Retinal pigment epithelial cell (primary cell): Measurements from ENCODE around the gene USP34.
"Not testable (repeated sequence)": the region's sequence is repeated elsewhere in the genome, so short reads cannot be mapped to it uniquely, and the experiment has no call there.

Source experiments
- DNase-seq: peaks from one replicate; pipeline ENCODE4 v3.0.0-alpha.2; 2010; ENCODE audit warnings: low read depth
- H3K4me3 ChIP-seq: 2 replicates; pipeline ENCODE4 v1.5.1; 2011; ENCODE audit warnings: mild to moderate bottlenecking, low read length, control low read depth, moderate library complexity
- TF ChIP-seq, protein P1 (sequence below): conservative IDR thresholded peaks from 2 replicates; pipeline ENCODE4 v1.5.1; 2011; ENCODE audit warnings: low read depth, low read length, control low read depth, inconsistent platforms

Gene USP34

DNA sequence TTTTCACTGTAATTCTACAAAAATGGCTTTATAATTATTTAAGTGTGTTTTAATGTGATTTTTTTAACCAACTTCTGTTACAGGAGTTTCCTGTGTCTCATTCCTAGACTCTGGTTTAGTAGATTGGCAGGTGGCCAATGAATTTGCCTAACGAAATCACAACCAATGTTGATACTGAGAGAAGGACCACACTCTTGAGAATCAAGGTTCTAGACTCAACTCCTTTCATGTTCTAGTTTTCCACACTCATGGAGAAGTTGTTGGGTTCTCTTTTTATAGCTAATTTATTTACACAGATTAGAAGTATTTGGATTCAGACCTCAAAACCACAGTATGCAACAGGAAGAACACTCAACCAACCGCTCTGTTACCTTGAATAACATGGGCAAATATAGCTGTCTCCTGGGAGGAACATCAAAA is 22.6 kb upstream of the USP34 start:
- TF ChIP-seq, protein P1, sequence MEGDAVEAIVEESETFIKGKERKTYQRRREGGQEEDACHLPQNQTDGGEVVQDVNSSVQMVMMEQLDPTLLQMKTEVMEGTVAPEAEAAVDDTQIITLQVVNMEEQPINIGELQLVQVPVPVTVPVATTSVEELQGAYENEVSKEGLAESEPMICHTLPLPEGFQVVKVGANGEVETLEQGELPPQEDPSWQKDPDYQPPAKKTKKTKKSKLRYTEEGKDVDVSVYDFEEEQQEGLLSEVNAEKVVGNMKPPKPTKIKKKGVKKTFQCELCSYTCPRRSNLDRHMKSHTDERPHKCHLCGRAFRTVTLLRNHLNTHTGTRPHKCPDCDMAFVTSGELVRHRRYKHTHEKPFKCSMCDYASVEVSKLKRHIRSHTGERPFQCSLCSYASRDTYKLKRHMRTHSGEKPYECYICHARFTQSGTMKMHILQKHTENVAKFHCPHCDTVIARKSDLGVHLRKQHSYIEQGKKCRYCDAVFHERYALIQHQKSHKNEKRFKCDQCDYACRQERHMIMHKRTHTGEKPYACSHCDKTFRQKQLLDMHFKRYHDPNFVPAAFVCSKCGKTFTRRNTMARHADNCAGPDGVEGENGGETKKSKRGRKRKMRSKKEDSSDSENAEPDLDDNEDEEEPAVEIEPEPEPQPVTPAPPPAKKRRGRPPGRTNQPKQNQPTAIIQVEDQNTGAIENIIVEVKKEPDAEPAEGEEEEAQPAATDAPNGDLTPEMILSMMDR: no peak
- DNase-seq: no peak
- H3K4me3 ChIP-seq: no peak overlapping the region

DNA sequence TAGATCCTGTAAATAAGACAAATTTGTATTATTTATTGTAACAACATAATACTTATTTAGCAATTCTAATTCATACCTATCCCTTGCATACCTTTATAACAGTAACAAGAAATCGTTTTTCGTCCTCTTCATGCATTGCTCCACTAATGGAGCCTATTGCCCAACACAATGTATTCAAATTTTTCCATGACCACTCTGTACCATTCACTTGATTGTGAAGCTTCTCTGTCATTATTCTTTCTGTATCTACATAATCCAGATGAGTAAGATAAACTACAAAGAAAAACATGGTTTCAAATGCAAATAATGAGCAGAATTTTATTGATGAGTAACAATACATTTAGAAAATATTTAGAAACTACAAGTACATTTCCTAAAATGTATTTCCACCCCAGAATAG is 21.6 kb upstream of the USP34 start:
- no peak overlapping the region for H3K4me3 ChIP-seq
- TF ChIP-seq, protein P1: no peak
- DNase-seq: no peak

DNA sequence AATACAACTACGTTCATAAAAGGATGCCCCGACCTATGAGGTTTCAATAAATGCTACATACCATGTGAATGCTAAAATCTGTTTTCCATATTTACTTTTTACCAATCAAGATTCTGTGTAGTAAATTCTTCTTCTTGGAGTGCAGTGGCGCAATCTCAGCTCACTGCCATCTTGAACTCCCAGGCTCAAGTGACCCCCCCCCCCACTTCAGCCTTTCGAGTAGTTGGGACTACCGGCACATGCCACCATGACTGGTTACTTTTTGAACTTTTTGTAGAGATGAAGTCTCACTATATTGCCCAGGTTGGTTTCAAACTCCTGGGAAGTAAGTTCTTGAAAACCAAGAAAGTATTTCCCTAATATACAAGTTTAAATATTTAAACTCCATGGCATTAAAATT is 14.4 kb upstream of the USP34 start:
- TF ChIP-seq, protein P1: no peak
- no peak overlapping the region for H3K4me3 ChIP-seq
- no peak for DNase-seq

DNA sequence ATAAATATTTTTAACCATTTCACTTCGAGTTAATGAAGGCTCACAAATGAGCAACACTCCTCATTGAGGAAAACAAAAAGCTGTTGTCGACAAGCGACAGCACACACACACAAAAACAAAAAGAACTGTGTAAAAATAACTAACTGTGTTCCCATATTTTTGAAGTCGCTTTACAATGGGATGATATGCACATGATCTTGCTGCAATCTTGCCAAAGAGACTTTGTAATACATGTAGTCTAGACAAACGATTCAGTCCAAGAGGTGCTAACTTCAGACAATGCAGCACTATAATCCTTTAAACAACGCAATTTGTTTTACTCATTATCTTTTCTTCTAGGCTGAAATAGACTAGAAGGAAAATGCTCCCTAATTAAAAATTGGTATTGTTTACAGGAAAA is 7.2 kb upstream of the USP34 start:
- TF ChIP-seq, protein P1: no peak
- H3K4me3 ChIP-seq: no peak overlapping the region
- no peak for DNase-seq

DNA sequence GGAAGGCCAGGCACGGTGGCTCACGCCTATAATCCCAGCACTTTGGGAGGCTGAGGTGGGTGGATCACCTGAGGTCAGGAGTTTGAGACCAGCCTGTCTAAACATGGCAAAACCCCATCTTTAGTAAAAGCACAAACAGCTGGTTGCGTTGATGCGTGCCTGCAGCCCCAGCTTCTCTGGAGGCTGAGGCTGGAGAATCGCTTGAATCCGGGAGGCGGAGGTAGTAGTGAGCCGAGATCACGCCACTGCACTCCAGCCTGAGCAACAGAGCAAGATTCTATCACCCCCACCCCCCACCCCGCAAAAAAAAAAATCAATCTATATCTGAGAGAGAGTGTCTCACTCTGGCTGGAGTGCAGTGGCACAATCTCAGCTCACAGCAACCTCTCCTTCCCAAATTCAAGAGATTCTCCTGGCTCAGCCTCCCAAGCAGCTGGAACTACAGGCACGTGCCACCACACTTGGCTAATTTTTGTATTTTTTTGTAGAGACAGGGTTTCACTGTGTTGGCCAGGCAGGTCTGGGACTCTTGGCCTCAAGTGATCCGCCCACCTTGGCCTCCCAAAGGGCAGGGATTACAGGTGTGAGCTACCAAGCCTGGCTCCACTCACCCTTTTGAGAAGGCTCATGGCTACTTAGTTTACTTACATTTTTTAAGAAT is 6.2 kb upstream of the USP34 start:
- H3K4me3 ChIP-seq, DNase-seq: not testable (repeated sequence)

DNA sequence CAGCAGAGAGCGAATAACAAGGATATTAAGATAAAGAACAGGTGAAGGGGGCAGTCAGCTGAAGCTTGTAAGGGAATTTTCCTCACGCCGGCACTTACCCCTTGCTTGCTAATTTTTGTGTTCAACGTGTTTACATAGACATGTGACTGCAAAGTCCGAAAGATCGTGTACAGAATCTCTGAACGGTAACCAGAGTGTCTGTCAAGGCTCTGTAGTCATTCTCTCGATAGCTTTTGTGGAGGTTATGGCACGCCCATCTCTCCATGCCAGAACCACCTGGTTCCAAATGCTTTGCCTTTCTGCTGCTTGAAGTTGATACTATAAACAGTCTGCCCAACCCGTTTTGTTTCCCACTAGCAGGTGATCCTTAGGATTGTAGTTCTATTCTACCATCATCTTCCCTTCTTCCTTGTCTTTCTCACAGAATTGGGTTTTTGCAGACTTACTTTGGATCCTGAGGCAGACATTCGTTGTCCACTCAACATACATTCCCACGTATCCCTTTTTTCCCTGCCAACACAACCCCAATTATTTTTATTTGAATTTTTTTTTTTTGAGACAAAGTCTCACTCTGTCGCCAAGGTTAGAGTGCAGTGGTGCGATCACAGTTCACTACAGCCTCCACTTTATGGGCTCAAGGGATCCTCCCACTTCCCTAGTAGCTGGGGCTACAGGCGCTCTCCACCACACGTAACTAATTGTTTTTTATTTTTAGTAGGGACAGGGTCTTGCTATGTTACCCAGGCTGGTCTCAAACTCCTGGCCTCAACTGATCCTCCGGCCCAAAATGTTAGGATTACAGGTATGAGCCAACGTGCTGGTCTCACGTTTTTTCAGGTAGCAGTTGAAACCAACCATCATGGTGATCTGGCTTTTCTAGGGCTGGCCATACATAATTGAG is 1.3 kb upstream of the USP34 start:
- H3K4me3 ChIP-seq: peak overlapping the region; percentile 90
- TF ChIP-seq, protein P1: no peak
- DNase-seq: no peak

DNA sequence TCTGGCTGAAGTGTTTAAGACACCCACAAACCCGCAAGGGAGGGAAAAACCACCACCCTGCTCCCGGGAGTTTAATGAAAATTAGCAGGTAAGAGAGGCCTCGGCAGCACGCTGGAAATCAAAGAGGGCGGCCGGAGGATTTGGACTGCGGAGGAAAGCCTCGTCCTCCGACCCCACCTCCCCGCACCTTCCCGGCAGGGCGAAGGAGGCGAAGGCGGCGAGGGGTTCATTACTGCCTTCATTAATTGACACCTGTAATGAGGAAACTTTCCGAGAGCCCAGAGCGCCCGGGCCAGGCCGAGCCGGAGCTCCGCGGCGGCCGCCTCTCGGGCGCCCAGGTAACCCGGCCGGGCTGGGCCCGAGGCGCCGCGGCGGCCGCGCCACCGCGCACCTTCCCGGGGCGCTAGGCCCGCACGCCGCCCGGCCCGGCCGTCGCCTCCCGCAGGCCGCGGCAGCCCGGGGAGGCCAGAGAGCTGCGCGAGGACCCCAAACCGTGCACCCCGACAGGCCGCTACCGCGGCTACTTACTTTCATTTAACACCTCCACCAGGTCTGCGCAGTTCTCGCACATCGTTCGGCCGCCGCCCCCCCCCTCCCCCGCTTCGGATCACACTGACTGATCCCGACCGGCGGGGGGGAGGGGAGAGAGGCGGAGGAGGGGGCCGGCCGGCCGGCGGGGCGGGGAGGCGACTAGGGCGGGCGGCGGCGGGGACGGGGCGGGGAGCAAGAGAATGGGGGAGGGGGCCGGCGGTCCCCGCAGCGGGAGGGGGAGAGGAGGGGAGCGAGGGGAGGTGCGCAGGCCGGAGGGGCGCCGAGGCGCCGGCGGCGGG is 550 bp downstream of the USP34 start:
- TF ChIP-seq, protein P1: no peak
- peak overlapping the region; percentile 90 for H3K4me3 ChIP-seq
- DNase-seq: no peak
